GM23248 (cell line): ENCODE measurements around the gene NAA10.

Source experiments
- EZH2 ChIP-seq: fragments of 200-600 bp; sonication (generic); IDR thresholded peaks from 2 replicates; pipeline ENCODE4 v1.6.1; 2018; ENCODE audit warnings: antibody characterized with exemption, mild to moderate bottlenecking; ENCODE audit not compliant: insufficient read depth, poor library complexity, severe bottlenecking
- EZH2phosphoT487 ChIP-seq: fragments of 200-600 bp; sonication (generic); IDR thresholded peaks from 2 replicates; pipeline ENCODE4 v1.6.1; 2018; ENCODE audit warnings: antibody characterized with exemption, moderate library complexity, mild to moderate bottlenecking, low read depth; ENCODE audit not compliant: insufficient read depth

GRCh38 chrX:153927922-153928760 is 6.7 kb downstream of the NAA10 start:
- TF ChIP-seq EZH2 (no peak), EZH2phosphoT487 (no peak)
